ENCODE data around the gene DNAJB13.
A peak's percentile ranks its signal among the peaks of the same experiment; 100 is the strongest.
"Not testable (repeated sequence)": the region's sequence is repeated elsewhere in the genome, so short reads cannot be mapped to it uniquely, and the experiment has no call there.

The DNAJB13 gene

DNA sequence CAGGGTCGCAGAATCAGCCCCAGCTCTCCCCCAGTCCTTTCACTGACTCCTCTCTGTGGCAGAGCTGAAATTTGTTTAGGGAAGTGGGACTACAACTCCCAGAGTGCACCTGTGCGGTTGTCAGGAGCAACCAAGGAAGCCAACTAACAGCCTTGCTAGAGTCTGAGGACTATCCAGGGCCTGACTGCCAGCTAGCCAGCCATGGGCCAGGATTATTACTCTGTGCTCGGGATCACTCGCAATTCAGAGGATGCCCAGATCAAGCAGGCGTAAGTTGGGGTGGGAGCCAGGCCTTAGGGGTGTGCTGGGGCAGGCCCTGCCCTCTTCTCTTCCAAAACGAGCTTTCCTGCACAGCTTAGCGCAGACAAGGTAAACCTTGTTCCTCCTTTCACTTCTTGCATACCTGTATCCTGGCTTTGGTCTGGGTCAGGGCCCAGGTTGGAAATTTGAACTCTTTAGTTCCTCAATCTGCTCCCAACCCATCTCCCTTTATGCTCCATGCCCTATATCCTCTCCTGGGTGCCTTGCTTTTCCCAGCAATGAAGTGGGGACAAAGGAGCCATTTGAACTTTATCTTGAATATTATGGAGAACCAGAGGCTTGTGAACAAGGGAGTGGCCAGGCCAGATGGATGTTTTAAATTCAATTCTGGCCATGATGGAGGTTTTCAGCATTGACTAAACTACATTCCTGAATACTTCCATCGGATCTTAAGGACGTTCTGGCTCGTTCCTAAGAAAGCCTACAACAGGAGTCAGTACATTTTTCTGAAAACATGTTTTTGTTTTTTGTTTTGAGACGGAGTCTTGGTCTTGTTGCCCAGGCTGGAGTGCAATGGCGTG lies at the start of gene DNAJB13:
Gene DNAJB13, plus strand, starts transcription at position 158 of the 842 bp plus-strand sequence. Its CDS starts 44 bp downstream, at position 202.
- no peaks in the 10 kb centered on the region for H3K9me3 ChIP-seq
- H3K4me3 ChIP-seq = no peak within 1 kb of the TSS
- peaks cover 13% of the 10 kb centered on the region for H3K4me1 ChIP-seq
- in situ Hi-C loops (cut with MboI; ENCODE audit: low sequenced_read_pairs) = no loop called here
- H3K27me3 ChIP-seq (ENCODE audit: low read depth) = no peaks in the 10 kb centered on the region
- DNase-seq (ENCODE audit: low spot score in 2 of 2) = peak; percentile 60 to 73
- H3K36me3 ChIP-seq (replicated peaks) = no peaks in the 10 kb centered on the region

DNA sequence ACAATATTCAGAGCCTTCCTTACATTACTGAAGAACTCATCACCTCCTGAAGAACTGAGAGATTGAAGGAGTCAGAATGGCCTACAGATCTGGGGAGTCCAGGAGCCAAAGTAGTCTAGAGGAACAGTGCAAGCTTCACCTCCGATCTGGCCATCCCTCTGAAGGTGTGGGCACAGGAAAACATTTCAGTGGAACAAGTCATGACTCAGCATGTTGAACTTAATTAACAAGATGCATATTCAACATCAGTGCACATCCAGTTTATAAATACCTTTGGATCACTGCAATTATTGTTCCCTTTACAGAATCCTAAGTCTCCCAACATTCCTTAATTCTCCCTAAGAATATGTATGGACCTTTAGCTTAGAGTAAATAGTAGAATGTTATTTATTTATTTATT lies 48.5 kb upstream of the DNAJB13 start:
- Histone ChIP-seq H3K4me3 (no peak overlapping the region), H3K27me3 (ENCODE audit: low read depth) (no peaks in the 10 kb centered on the region), H3K9me3 (no peaks in the 10 kb centered on the region), H3K36me3 (replicated peaks) (peaks cover 19% of the 10 kb centered on the region), H3K4me1 (no peaks in the 10 kb centered on the region)
- DNase-seq (ENCODE audit: low spot score in 2 of 2) = no peak
- in situ Hi-C loops (cut with MboI; ENCODE audit: low sequenced_read_pairs) = no loop called here

GRCh38 chr11:73907191-73907590 lies 43.6 kb upstream of the DNAJB13 start:
- peaks cover 9% of the 10 kb centered on the region for H3K36me3 ChIP-seq (replicated peaks)
- H3K4me3 ChIP-seq = no peak overlapping the region
- H3K4me1 ChIP-seq = no peaks in the 10 kb centered on the region
- no peaks in the 10 kb centered on the region for H3K9me3 ChIP-seq
- in situ Hi-C loops (cut with MboI; ENCODE audit: low sequenced_read_pairs) = no loop called here
- no peak for DNase-seq (ENCODE audit: low spot score in 2 of 2)
- no peaks in the 10 kb centered on the region for H3K27me3 ChIP-seq (ENCODE audit: low read depth)

GRCh38 chr11:73912026-73912425 lies 38.8 kb upstream of the DNAJB13 start:
- DNase-seq (ENCODE audit: low spot score in 2 of 2) = no peak
- Histone ChIP-seq H3K4me1 (no peaks in the 10 kb centered on the region), H3K27me3 (ENCODE audit: low read depth) (no peaks in the 10 kb centered on the region), H3K36me3 (replicated peaks) (peaks cover under 1% of the 10 kb centered on the region), H3K9me3 (no peaks in the 10 kb centered on the region), H3K4me3 (no peak overlapping the region)
- in situ Hi-C loops (cut with MboI; ENCODE audit: low sequenced_read_pairs) = no loop called here

DNA sequence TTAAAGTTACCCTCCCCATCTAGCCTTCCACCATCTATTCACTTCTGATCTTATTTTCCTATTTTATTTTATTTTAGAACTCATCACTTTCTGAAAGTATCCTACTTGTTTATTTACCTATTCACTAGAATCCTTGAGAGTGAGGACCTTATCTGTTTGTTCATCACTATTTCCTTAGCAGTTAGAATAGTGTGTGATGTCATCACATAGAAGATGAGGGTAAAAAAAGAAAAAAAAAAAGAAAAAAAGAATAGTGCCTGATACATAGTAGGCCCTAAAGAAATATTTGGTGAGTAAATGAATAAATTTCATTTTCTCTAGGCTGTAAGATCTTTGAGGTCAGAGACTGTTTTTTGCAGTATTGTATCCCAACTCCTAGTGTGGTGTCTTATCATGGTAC lies 37.4 kb upstream of the DNAJB13 start:
- Histone ChIP-seq H3K27me3 (ENCODE audit: low read depth) (no peaks in the 10 kb centered on the region), H3K36me3 (replicated peaks) (peaks cover 6% of the 10 kb centered on the region), H3K9me3 (no peaks in the 10 kb centered on the region), H3K4me3 (no peak overlapping the region), H3K4me1 (no peaks in the 10 kb centered on the region)
- DNase-seq (ENCODE audit: low spot score in 2 of 2) = no peak
- in situ Hi-C loops (cut with MboI; ENCODE audit: low sequenced_read_pairs) = no loop called here

DNA sequence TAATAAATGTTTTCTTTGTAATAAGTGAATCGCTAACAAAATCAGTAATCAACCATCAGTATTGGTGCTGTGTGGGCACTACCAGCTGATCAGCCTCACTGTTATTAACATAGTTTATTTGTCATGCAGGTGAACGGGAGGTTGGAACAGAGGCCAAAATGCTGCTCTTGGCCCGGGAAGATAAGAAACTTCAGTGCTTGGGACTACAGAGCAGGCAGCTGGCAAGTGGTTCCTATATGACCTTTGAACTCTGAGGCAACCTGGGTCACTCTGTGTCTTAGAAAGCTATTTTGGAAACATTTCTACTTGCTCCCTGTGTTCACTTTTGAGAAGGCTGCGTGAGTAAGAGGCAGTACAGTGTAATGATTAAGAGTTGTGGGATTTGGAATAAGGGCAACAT lies 36.5 kb upstream of the DNAJB13 start:
- Histone ChIP-seq H3K36me3 (replicated peaks) (peaks cover 14% of the 10 kb centered on the region), H3K4me3 (no peak overlapping the region), H3K9me3 (no peaks in the 10 kb centered on the region), H3K4me1 (no peaks in the 10 kb centered on the region), H3K27me3 (ENCODE audit: low read depth) (no peaks in the 10 kb centered on the region)
- no peak for DNase-seq (ENCODE audit: low spot score in 2 of 2)
- in situ Hi-C loops (cut with MboI; ENCODE audit: low sequenced_read_pairs) = no loop called here

DNA sequence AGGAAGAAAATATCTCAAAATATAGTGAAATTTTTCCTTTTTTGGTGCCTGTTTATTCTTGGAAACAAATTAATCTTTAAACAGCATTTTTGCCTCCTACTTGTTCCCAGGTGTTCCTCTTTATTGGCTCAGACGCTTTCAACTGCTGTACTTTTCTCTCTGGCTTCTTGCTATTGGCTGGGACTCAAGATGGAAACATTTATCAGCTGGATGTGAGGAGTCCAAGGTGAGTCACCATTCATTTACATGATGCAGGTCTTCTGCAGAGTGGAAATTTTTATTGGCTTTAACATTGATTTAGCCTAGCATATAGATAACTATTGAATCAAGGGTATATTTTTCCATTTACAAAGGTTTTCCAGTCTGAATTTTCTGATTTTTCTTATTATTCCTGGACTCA lies 34.4 kb upstream of the DNAJB13 start:
- H3K36me3 ChIP-seq (replicated peaks) = peaks cover 21% of the 10 kb centered on the region
- no peaks in the 10 kb centered on the region for H3K9me3 ChIP-seq
- H3K4me3 ChIP-seq = no peak overlapping the region
- no peaks in the 10 kb centered on the region for H3K27me3 ChIP-seq (ENCODE audit: low read depth)
- in situ Hi-C loops (cut with MboI; ENCODE audit: low sequenced_read_pairs) = no loop called here
- H3K4me1 ChIP-seq = no peaks in the 10 kb centered on the region
- no peak for DNase-seq (ENCODE audit: low spot score in 2 of 2)

DNA sequence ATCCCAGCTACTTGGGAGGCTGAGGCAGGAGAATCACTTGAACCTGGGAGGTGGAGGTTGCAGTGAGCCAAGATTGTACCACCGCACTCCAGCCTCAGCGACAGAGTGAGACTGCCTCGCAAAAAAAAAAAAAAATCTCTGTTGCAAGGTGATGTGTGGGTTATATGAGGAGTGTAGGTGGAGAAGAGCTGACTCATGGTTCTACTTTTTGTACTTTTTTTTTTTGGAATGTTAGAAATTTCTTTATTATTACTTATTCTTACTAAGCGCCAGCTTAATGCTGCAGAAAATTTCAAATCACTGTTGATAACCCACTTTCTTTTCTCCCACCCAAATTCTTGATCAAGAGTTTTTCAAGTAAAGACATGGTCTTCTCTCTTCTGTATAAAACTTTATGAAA lies 29.6 kb upstream of the DNAJB13 start:
- in situ Hi-C loops (cut with MboI; ENCODE audit: low sequenced_read_pairs) = no loop called here
- peaks cover 32% of the 10 kb centered on the region for H3K36me3 ChIP-seq (replicated peaks)
- no peak overlapping the region for H3K4me3 ChIP-seq
- H3K4me1 ChIP-seq = no peaks in the 10 kb centered on the region
- H3K9me3 ChIP-seq = no peaks in the 10 kb centered on the region
- H3K27me3 ChIP-seq (ENCODE audit: low read depth) = no peaks in the 10 kb centered on the region
- DNase-seq (ENCODE audit: low spot score in 2 of 2) = no peak

DNA sequence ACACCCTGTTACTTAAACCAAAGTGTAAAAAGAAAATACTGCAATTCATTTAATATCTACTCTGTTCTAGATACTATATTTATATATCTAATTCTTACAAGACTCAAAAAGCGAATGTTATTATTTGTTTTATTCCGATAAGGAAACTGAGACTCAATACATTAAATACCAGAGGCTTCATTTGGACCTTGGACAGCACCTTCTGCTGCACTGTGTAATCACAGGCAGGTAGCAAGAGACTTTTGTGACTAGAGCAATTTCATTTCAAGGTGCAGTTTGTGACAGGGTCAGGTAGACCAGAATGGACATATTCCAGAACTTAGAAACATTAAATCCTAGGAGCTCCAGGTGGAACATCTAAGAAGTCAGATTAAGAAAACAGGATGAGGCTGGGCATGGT lies 21.4 kb upstream of the DNAJB13 start:
- no peak for DNase-seq (ENCODE audit: low spot score in 2 of 2)
- no peaks in the 10 kb centered on the region for H3K9me3 ChIP-seq
- no peaks in the 10 kb centered on the region for H3K4me1 ChIP-seq
- in situ Hi-C loops (cut with MboI; ENCODE audit: low sequenced_read_pairs) = no loop called here
- no peak overlapping the region for H3K4me3 ChIP-seq
- H3K36me3 ChIP-seq (replicated peaks) = peaks cover 28% of the 10 kb centered on the region
- no peaks in the 10 kb centered on the region for H3K27me3 ChIP-seq (ENCODE audit: low read depth)

- Histone ChIP-seq H3K27me3 (ENCODE audit: low read depth) (no peaks in the 10 kb centered on the region), H3K36me3 (replicated peaks) (peaks cover 25% of the 10 kb centered on the region)
- in situ Hi-C loops (cut with MboI; ENCODE audit: low sequenced_read_pairs) = no loop called here
Measured at GRCh38 chr11:73931039-73931645, 19.7 kb upstream of the DNAJB13 start.

GRCh38 chr11:73931951-73932350 lies 18.9 kb upstream of the DNAJB13 start:
- Histone ChIP-seq H3K36me3 (replicated peaks) (peaks cover 21% of the 10 kb centered on the region), H3K9me3 (no peaks in the 10 kb centered on the region), H3K27me3 (ENCODE audit: low read depth) (no peaks in the 10 kb centered on the region), H3K4me3 (no peak overlapping the region), H3K4me1 (no peaks in the 10 kb centered on the region)
- DNase-seq (ENCODE audit: low spot score in 2 of 2) = no peak
- in situ Hi-C loops (cut with MboI; ENCODE audit: low sequenced_read_pairs) = no loop called here

More at GRCh38 chr11:73931039-73931645, 19.7 kb upstream of the DNAJB13 start:
- no peak overlapping the region for H3K4me3 ChIP-seq
- peak; percentile 70 to 86 for DNase-seq (ENCODE audit: low spot score in 2 of 2)
- no peaks in the 10 kb centered on the region for H3K4me1 ChIP-seq
- no peaks in the 10 kb centered on the region for H3K9me3 ChIP-seq

DNA sequence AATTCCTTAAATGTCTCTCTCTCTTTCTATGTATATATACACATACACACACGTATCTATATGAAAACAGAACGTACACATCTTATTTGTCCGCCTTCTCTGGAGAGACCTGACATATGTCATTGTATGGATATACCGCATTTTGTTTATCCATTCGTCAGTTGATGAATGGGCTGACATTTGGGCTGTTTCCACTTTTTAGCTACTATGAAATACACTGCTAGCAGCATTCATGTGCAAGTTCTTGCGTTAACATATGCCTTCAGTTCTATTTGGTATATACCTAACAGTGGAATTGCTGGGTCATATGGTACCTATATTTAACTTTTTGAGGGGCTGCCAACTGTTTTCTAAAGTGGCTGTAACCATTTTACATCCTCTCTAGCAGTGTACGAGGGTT lies 18.0 kb upstream of the DNAJB13 start:
- DNase-seq (ENCODE audit: low spot score in 2 of 2) = no peak
- in situ Hi-C loops (cut with MboI; ENCODE audit: low sequenced_read_pairs) = no loop called here

GRCh38 chr11:73936047-73936446 lies 14.8 kb upstream of the DNAJB13 start:
- in situ Hi-C loops (cut with MboI; ENCODE audit: low sequenced_read_pairs); DNase-seq (ENCODE audit: low spot score in 2 of 2); H3K9me3 ChIP-seq; H3K36me3 ChIP-seq (replicated peaks); H3K4me3 ChIP-seq; H3K4me1 ChIP-seq; H3K27me3 ChIP-seq (ENCODE audit: low read depth): not testable (repeated sequence)

More for the DNA sequence above, 18.0 kb upstream of the DNAJB13 start:
- Histone ChIP-seq H3K9me3 (0 out of 2 replicates have a peak, but pooled peaks cover under 1% of the 10 kb centered on the region), H3K27me3 (ENCODE audit: low read depth) (no peaks in the 10 kb centered on the region), H3K4me3 (no peak overlapping the region), H3K4me1 (no peaks in the 10 kb centered on the region), H3K36me3 (replicated peaks) (peaks cover 14% of the 10 kb centered on the region)

DNA sequence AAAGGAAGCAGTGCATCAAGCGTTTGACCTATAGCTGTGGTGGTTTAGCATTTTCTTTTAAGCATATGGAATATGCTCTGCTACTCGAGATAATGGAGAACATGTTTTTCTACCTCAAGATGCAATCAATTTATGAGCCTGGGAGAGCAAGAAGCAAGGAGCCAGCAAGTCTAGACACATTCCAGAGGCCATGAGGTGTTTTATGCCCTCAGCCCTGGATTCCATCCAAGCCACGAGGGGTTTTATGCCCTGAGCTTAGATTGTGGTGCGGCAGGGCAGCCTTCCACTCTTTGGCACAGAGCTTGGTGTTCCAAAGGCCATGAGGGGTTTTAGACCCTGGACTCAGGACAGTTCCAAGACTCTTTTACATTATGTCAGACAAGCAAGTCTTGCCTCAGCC lies 11.7 kb upstream of the DNAJB13 start:
- in situ Hi-C loops (cut with MboI; ENCODE audit: low sequenced_read_pairs) = no loop called here
- H3K4me1 ChIP-seq = no peaks in the 10 kb centered on the region
- no peaks in the 10 kb centered on the region; the same call in 1 of the 2 replicates for H3K36me3 ChIP-seq (replicated peaks)
- DNase-seq (ENCODE audit: low spot score in 2 of 2) = no peak
- 0 out of 2 replicates have a peak, but pooled peaks cover 3% of the 10 kb centered on the region for H3K9me3 ChIP-seq
- H3K4me3 ChIP-seq = no peak overlapping the region
- H3K27me3 ChIP-seq (ENCODE audit: low read depth) = no peaks in the 10 kb centered on the region
